Measurements from ENCODE around the gene GIMAP4.
"Not testable (repeated sequence)": the region's sequence is repeated elsewhere in the genome, so short reads cannot be mapped to it uniquely, and the experiment has no call there.

The GIMAP4 gene

DNA sequence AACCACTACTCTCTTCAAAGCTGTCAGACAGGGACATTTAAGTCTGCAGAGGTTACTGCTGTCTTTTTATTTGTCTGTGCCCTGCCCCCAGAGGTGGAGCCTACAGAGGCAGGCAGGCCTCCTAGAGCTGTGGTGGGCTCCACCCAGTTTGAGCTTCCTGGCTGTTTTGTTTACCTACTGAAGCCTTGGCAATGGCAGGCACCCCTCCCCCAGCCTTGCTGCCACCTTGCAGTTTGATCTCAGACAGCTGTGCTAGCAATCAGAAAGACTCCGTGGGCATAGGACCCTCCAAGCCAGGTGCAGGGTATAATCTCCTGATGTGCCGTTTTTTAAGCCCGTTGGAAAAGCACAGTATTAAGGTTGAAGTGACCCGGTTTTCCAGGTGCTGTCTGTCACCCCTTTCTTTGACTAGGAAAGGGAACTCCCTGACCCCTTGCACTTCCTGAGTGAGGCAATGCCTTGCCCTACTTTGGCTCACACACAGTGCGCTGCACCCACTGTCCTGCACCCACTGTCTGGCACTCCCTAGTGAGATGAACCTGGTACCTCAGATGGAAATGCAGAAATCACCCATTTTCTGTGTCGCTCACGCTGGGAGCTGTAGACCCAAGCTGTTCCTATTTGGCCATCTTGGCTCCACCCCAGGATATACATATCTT lies 12.9 kb downstream of the GIMAP4 start:
- DNase-seq (ENCODE audit: insufficient read length, low spot score); FAIRE-seq: not testable (repeated sequence)

DNA sequence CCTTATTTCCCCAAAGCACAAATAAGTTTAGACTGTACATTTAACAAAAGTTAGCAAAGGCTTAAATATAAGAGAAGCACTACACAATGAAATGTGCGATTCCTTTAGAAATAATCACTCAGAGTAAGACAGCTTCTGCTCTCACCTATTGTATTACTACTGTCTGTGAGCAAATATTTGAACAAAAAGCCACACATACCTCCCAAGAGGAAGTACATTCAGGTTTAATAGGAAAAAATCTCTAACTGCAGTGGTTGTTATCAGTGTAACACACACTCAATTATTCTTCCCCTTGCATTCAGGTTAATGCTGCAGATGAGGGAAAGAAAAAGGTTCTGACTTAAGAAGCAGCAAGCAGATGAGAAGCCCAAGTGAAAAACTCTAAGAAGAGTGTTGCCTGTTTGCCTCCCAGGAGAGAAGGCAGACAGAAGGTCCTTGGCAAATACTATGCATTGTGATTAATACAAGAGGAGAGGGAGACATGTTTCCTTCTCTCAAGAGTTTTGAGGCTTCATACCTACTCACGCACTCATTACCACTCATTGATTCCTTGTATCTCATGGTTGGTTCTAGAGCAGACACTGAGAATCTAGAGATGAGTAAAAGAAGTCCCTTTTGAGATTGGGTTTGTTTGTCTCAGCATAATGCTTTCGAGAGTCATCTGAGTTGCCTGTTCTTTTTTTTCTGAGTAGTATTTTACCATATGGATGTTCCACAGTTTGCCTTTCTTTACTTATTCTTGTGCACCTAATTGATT lies 13.6 kb downstream of the GIMAP4 start:
- no peak for FAIRE-seq
- DNase-seq (ENCODE audit: insufficient read length, low spot score) = no peak

DNA sequence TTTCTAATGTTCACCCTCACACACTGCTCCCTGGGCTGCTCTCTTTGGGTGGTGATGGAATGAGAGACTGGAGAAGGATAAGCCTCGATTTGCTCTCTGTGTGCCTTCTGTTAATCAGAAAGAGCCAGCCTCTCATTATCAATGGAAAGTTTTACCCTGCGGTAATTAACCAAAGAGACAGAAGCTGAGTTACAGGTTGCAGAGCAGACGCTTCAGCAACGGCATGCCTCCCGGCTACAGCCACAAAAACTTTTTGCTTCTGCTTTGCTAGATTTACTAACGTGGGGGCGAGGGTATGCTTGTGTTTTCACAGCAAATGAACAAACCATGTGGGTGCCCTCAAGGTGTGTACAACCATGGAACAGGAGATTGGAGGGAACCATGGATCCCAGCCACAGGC lies 18.0 kb downstream of the GIMAP4 start:
- FAIRE-seq = no peak
- DNase-seq (ENCODE audit: insufficient read length, low spot score) = no peak

GRCh38 chr7:150586068-150586784 lies 19.0 kb downstream of the GIMAP4 start:
- FAIRE-seq (no peak), DNase-seq (ENCODE audit: insufficient read length, low spot score) (no peak)

GRCh38 chr7:150586785-150587152 lies 19.6 kb downstream of the GIMAP4 start:
- FAIRE-seq = no peak
- DNase-seq (ENCODE audit: insufficient read length, low spot score) = no peak

DNA sequence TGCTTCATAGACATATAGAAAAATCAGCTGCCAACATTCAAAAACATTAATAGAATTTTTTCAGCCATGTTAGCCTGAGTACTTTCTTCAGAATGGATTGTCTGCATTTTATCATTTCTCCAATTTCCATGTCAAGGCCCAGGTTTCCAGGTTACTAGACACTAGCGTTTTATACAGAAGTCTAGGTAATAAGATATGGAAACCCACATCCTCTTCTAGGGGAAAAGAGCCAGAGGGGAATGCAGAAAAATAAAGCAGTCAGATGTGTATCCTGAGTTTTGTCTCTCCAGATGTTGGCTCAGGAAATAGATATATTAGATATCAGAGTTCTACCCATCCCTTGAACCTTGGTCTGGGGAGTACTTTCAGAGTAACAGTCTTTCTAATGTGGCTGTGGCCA lies 20.4 kb downstream of the GIMAP4 start:
- FAIRE-seq = no peak

GRCh38 chr7:150594805-150595204 lies 27.6 kb downstream of the GIMAP4 start:
- FAIRE-seq (no peak), DNase-seq (ENCODE audit: insufficient read length, low spot score) (no peak)

More for the DNA sequence above, 20.4 kb downstream of the GIMAP4 start:
- DNase-seq (ENCODE audit: insufficient read length, low spot score) = no peak

GRCh38 chr7:150595361-150595760 lies 28.2 kb downstream of the GIMAP4 start:
- FAIRE-seq = no peak
- DNase-seq (ENCODE audit: insufficient read length, low spot score) = no peak

GRCh38 chr7:150603600-150603999 lies 36.4 kb downstream of the GIMAP4 start:
- DNase-seq (ENCODE audit: insufficient read length, low spot score); FAIRE-seq: not testable (repeated sequence)

GRCh38 chr7:150610233-150610632 lies 43.0 kb downstream of the GIMAP4 start:
- FAIRE-seq = no peak
- DNase-seq (ENCODE audit: insufficient read length, low spot score) = no peak

- FAIRE-seq (no peak), DNase-seq (ENCODE audit: insufficient read length, low spot score) (no peak)
Measured at GRCh38 chr7:150612925-150613324, 45.7 kb downstream of the GIMAP4 start.

GRCh38 chr7:150613880-150614279 lies 46.7 kb downstream of the GIMAP4 start:
- DNase-seq (ENCODE audit: insufficient read length, low spot score) = no peak
- no peak for FAIRE-seq

GRCh38 chr7:150614426-150614825 lies 47.2 kb downstream of the GIMAP4 start:
- not testable (repeated sequence) for DNase-seq (ENCODE audit: insufficient read length, low spot score); FAIRE-seq

DNA sequence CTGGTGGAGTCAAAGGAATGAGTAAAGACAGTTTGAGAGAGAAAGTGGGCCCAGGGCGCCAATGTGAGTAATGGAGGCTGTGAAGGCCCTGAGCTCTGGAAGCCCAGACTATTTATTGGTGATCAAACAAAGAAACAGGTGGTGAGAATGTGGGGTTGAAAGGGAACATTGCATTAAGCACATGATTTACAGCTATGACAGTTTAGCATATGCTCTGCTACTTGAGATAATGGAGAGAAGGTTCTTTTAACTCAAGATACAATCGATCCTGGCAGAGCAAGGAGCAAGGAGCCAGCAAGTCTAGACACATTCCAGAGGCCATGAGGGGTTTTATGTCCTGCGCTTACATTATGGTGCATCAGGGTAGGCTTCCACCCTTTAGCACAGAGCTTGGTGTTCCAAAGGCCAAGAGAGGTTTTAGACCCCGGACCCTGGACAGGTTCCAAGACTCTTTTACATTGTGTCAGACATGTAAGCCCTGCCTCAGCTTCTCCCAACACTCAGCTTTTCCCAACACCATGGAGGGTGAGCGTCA lies 48.1 kb downstream of the GIMAP4 start:
- FAIRE-seq; DNase-seq (ENCODE audit: insufficient read length, low spot score): not testable (repeated sequence)

- no peak for FAIRE-seq
- no peak for DNase-seq (ENCODE audit: insufficient read length, low spot score)
Measured at GRCh38 chr7:150620061-150620460, 52.9 kb downstream of the GIMAP4 start.

DNA sequence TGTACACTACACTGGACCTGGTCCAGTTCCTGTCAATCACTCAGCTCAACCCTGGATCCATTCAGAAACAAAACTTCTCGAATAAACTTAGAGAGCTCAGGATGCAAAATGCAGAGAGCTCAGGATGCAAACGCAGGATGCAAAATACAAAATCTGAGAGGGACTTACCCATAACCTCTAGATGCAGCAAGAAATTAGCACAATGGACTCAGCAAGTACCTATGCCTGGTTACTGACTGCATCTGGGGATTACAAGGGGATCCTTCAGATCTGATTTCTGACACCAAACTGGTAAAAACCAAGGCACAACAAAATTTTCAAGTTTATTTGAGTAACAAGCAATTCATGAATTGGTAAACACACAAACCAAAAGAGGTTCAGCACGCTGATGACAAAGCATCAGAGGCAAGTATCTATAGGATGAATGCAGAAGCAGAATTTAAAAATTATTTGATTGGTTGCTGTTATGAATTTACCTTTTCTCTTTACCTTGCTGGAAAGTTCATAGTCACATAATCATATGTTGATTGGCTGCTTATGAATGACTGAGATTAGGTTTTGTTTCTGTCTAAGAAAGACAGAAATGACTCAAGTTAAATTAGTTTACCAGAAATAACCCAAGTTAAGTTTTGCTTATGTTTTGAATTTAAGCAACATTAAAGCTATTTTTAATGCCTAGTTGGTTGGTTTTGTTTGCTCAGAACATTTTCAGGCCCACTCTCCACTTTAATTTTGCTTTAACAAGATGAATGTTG lies 53.6 kb downstream of the GIMAP4 start:
- FAIRE-seq (no peak), DNase-seq (ENCODE audit: insufficient read length, low spot score) (no peak)

- FAIRE-seq = no peak
- no peak for DNase-seq (ENCODE audit: insufficient read length, low spot score)
Measured at GRCh38 chr7:150621376-150621775, 54.2 kb downstream of the GIMAP4 start.

Measured in HTR-8/SVneo (cell line).